Glutamatergic neuron (in vitro differentiated cells): Measurements from ENCODE around the gene AGPAT2. TPM values are rescaled to one million over a fixed set of nuclear protein-coding genes. Genes with fewer than 3 reads are reported as not detected.
A peak's percentile ranks its signal among the peaks of the same experiment; 100 is the strongest.

Experiments used
- DNase-seq: peaks from one replicate; pipeline ENCODE4 v3.0.0; 2022
- H3K27ac Mint-ChIP-seq: one replicate; pipeline ENCODE4 v1.8.0; 2020; ENCODE audit warnings: mild to moderate bottlenecking, mixed read lengths, inconsistent platforms; ENCODE audit not compliant: unreplicated experiment
- H3K27me3 Mint-ChIP-seq: one replicate; pipeline ENCODE4 v1.8.0; 2020; ENCODE audit warnings: mild to moderate bottlenecking, moderate library complexity, mixed read lengths, inconsistent platforms; ENCODE audit not compliant: unreplicated experiment
- H3K36me3 Mint-ChIP-seq: one replicate; pipeline ENCODE4 v1.8.0; 2020; ENCODE audit warnings: mild to moderate bottlenecking, mixed read lengths, inconsistent platforms; ENCODE audit not compliant: unreplicated experiment
- H3K4me1 Mint-ChIP-seq: one replicate; pipeline ENCODE4 v1.8.0; 2020; ENCODE audit warnings: mild to moderate bottlenecking, low read depth, mixed read lengths, inconsistent platforms; ENCODE audit not compliant: unreplicated experiment
- H3K4me3 Mint-ChIP-seq: one replicate; pipeline ENCODE4 v1.8.0; 2020; ENCODE audit warnings: mild to moderate bottlenecking, mixed read lengths, inconsistent platforms; ENCODE audit not compliant: unreplicated experiment
- H3K9me3 Mint-ChIP-seq: one replicate; pipeline ENCODE4 v1.8.0; 2020; ENCODE audit warnings: mild to moderate bottlenecking, moderate library complexity, mixed read lengths, inconsistent platforms; ENCODE audit not compliant: unreplicated experiment
- CTCF ChIP-seq: fragments of 200-600 bp; sonication (generic); IDR thresholded peaks from one replicate; pipeline ENCODE4 v1.5.0; 2021; ENCODE audit not compliant: partially characterized antibody, unreplicated experiment
- total RNA-seq: library from RNA; stranded (reverse); fragmentation: NEBNext Ultra II Directional; extraction: Animal tissue kit (Norgen Biotek cat#: 25700); gene quantifications from one replicate; pipeline ENCODE4 v1.2.1, GENCODE V29; 2021; ENCODE audit not compliant: unreplicated experiment

The AGPAT2 gene
- total RNA-seq, 1 donor from 2014 or later: 72.8 TPM

- Mint-ChIP-seq H3K4me3 (no peak overlapping the region), H3K27ac (no peak overlapping the region)
Measured at GRCh38 chr9:136728080-136728547, 40.9 kb upstream of the AGPAT2 start.

DNA sequence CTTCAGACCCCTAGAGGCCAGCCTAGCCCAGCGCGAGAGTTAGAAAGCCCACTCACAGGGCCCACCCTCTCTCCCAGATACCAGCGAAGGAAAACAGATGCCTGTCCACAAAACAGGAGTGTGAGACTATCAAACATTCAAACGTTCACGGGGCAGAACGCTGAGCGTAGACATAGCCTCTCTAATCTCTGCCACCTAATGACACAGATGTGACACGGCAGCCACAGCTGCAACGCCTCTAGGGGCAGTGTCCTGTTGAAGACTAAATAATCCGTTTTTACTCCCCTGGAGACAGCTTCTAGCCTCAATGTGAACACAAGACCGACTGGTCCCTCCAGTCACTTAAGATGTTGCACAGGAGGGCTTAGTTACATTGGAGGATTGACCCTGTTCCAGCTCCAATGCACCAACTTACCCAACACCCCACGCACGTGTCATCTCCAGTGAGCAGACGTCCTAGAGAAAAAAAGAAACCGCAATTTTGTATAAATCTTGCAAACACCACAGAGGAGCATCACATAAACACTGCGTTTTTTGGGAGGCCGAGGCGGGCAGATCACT is 39.5 kb upstream of the AGPAT2 start:
- peaks cover 8% of the 10 kb centered on the region for H3K9me3 Mint-ChIP-seq
- peak; percentile 34 for TF ChIP-seq CTCF
- H3K36me3 Mint-ChIP-seq: peaks cover 4% of the 10 kb centered on the region
- H3K27me3 Mint-ChIP-seq: peaks cover 14% of the 10 kb centered on the region
- peaks cover 14% of the 10 kb centered on the region for H3K4me1 Mint-ChIP-seq
- no peak for DNase-seq
- H3K4me3 Mint-ChIP-seq: peak overlapping the region; percentile 95
- H3K27ac Mint-ChIP-seq: peak overlapping the region; percentile 86

More at GRCh38 chr9:136728080-136728547, 40.9 kb upstream of the AGPAT2 start:
- Mint-ChIP-seq H3K9me3 (peaks cover 8% of the 10 kb centered on the region), H3K4me1 (peaks cover 14% of the 10 kb centered on the region), H3K36me3 (peaks cover 4% of the 10 kb centered on the region), H3K27me3 (peaks cover 14% of the 10 kb centered on the region)
- peak; percentile 94 for DNase-seq
- peak; percentile 95 for TF ChIP-seq CTCF

- Mint-ChIP-seq H3K27ac (peak overlapping the region; percentile 86), H3K27me3 (peaks cover 14% of the 10 kb centered on the region), H3K9me3 (peaks cover 8% of the 10 kb centered on the region), H3K36me3 (peaks cover 4% of the 10 kb centered on the region), H3K4me1 (peaks cover 14% of the 10 kb centered on the region), H3K4me3 (peak overlapping the region; percentile 95)
- TF ChIP-seq CTCF: no peak
- no peak for DNase-seq
Measured at GRCh38 chr9:136726118-136726517, 38.9 kb upstream of the AGPAT2 start.

- peaks cover 8% of the 10 kb centered on the region for H3K9me3 Mint-ChIP-seq
- peak overlapping the region; percentile 95 for H3K4me3 Mint-ChIP-seq
- peaks cover 4% of the 10 kb centered on the region for H3K36me3 Mint-ChIP-seq
- no peak overlapping the region for H3K27ac Mint-ChIP-seq
- peaks cover 12% of the 10 kb centered on the region for H3K27me3 Mint-ChIP-seq
- peaks cover 14% of the 10 kb centered on the region for H3K4me1 Mint-ChIP-seq
- TF ChIP-seq CTCF: no peak
- DNase-seq: no peak
Measured at GRCh38 chr9:136725612-136726011, 38.4 kb upstream of the AGPAT2 start.

DNA sequence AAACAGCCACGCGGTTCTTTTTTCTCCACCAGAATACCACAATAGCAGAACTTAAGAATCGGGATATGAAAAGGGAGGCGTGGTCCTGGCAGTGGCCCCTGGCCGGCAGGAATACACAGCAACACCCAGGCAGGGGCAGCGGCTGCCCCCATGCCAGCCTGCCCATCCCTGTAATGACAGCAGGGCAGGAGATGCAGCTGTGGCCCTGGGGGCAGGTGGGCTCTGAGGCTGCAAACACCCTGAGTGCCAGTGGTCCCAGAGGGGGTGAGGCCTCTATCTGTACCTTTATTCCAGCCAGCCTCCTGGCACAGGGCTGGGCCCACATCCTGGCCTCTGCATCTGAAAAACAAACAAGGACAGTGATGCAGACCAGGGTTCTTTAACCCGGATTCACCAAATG is 37.5 kb upstream of the AGPAT2 start:
- Mint-ChIP-seq H3K27ac (no peak overlapping the region), H3K36me3 (peaks cover 4% of the 10 kb centered on the region), H3K4me3 (peak overlapping the region; percentile 19), H3K4me1 (peaks cover 16% of the 10 kb centered on the region), H3K27me3 (peaks cover 12% of the 10 kb centered on the region), H3K9me3 (peaks cover 9% of the 10 kb centered on the region)
- DNase-seq: no peak
- no peak for TF ChIP-seq CTCF
